ENCODE data around the gene PLCH1.

PLCH1 gene

DNA sequence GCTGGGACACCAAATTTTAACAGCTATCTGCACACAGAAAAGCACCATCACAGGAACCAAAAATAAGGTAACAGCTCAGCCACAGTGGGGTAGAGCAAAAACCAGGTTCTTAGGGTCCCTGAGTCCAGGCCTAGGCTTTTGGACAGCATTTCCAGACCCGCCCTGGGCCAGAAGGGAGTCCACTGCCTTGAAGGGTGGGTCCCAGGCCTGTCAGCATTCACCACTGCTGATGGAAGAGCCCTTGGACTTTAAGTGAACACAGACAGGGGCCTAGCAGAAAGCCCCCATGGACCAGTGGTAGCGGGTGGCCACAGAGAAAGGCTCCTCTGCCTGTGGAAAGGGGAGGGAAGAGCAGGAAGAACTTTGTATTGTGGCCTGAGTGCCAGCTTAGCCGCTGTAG lies 56.4 kb downstream of the PLCH1 start:
- DNase-seq (ENCODE audit: low read depth) = no peak

DNA sequence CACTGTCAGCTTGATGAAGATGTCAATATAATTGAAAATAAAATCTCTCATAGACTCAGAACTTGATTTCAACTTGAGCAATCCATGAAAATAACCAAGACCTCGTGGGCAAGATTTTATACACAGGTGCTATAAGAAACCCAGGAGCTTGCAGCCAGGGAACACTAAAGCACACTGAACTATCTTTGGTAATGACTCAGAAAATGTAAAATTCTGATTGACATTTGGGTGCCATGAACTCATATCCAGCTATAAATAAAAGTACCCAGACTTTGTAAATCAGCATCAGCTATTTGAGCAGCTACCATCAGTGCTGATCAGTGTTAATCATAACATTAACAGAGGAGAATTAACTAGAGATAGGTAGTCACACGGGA lies 61.5 kb downstream of the PLCH1 start:
- no peak for DNase-seq (ENCODE audit: low read depth)

DNA sequence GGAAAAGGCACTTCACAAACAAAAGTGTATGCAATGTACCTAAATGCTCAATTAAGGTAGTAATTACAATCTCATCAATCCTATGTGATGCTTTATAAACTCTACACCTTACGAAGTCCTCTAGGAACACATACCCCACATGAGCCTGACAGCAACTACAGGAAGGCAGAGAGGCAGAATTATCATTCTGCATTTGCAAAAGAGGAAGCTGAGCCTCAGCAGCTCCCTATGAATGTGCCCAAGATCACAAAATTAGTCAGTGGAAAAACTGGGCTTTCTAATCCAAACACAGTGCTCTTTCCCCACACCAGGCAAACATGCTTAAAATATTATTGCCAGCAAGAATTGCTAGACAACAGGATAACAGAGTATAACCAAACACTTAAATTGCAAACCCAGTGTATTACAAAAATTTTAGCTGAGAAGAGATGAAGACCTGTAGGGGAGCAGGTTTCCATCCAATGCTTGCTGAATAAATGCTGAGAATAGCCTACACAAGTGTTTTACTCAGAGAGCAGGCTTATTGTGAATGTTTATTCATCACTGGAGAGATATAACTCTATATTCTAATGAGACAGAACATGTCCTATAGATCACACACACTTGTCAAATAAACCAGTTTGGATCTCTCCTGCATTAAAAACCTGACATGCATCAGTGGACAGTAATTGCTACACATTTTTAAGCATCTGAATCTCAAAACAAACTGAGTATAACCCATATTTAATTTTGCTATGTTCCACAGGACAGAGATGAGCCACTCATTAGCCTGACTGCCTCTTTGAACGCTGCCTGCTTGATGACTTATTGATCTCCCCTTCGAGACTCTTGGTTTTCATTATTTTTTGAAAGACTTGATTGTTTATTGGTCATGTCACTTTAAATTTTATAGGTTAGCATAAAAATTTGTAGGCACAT lies 62.2 kb downstream of the PLCH1 start:
- no peak for DNase-seq (ENCODE audit: low read depth)

DNA sequence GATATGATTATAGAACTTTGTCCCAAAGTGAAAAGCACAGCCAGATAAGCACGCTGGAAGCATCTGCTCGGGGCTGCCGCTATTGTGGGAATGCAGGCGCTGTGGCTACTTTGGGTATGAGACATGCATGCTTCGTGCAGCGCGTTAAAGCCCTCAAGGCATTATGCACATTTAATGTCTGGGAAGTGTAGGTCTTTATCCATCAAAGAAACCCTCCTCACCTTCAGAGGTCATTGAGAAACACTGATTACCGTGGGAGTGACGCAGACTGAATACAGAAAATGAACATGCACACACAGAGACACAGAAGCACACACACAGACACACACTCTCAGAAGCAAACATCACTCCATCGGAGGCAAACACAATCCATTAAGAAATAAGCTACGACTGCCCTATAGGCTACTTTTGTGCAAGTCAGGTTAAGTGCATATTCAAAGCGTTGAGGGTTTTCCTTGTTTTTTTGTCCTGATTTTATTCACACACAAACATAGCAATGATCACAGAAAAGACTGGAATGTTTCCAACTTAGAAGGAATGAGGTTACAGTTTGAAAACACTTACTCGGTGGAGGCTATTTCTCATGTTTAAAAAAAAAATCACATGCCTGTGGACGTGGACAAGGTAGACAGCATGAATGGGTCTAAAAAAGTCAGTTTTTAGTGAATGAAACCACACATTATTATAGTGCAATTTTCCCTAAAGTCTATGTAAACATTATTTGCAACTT lies 68.5 kb downstream of the PLCH1 start:
- no peak for DNase-seq (ENCODE audit: low read depth)

DNA sequence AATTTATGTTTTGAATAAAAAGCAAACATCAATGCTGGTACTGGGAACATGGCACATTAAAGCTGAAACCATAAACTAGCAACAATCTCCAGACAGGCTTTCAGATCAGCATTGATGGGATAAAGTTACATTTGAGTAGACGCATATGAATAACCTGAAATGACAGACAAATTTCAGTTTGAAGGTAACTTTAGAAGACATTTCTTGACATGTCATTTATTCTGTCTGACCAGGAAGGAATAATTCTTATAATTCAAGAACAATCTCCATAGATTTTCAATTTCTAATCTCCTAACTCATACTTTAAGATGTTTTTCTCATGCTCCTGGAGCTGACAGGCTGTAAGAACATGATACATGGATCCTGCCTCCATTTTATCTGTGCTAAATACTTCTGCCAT lies 69.8 kb downstream of the PLCH1 start:
- DNase-seq (ENCODE audit: low read depth) = no peak

DNA sequence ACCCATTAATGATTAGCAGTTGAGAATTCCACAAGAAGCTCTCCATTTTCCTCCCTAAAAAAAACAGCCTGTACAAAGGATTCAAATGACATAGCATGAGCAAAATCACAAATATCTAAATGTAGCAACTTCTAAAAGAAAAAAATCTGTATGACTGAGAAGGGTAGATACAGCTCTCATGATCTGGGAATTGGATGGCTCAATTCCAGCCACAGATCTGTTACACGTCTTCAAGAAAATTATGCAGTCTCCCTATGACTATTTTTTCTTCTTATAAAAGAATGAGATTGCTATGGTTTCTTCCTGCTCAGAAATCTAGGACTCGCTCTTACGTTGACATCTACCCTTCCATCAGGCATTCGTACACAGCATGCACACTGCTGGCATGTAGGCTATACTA lies 71.5 kb downstream of the PLCH1 start:
- DNase-seq (ENCODE audit: low read depth) = no peak

DNA sequence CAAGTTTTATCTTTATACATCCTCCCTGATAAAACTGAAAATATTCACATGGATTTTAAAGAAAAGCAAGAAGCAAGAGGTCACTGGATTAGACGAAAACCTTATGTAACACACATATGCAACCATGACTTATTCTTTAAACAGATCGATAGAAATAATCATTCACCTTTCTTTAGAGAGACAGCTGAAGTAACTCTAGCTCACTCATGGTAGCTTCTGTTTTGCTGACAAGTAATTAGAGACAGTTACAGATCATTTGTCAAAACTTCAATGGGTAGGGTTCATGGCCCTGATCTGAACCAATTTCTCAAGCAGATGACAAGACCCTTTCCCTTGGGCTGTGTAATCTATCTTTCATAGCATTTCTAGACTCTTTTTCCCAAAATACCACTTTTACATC lies 74.5 kb downstream of the PLCH1 start:
- no peak for DNase-seq (ENCODE audit: low read depth)

DNA sequence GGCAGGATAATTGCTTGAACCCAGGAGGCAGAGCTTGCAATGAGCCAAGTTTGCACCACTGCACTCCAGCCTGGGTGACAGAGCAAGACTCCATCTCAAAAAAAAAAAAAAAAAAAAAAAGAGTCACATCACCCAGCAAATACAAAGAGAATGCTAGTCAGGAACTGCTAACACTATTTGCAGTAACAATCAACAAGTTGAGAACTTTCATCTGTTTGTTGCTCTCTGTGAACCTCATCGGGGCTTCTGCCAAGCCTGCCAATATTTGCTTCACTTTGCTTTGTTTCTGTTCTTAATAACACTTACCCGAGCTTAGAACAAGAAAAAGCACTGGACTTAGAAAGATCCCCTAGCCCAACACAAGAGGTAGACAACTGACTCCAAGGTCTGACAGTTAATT lies 76.9 kb downstream of the PLCH1 start:
- no peak for DNase-seq (ENCODE audit: low read depth)

DNA sequence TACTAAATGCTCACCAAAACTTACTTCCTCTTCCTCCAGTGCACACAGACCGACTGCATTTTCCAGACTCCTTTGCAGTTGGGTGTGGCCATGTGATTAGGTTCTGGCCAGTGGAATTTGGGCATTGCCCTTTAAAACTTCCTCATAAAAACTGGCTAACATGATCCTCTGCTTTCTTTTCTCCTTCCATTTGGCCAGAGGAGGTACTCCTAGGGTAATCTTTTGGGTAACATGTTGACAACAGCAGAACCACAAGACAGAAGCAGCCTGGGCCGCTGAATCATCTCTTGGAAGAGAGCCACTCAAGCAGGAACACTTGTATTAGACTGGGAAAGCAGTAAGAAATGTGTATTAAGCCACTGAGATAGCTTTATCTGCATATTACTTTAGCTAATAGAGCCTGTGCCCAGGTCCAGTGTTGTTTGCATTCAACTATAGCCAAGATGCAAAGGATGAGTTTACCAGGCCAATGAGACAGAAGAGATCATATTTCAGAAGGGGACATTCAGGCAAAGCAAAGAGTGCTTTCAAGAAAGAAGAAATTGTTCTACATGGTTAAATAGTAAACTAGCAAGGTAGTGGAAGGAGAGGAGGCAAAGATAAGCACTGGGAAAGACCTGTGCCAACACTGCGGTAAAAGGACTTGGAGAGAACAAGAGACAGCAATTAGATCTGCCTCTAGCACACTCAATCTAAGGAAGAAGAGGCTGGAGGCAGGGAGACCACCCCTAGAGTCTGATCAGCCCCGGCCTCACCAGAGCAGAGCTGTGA lies 79.8 kb downstream of the PLCH1 start:
- peak; percentile 76 for DNase-seq (ENCODE audit: low read depth)

DNA sequence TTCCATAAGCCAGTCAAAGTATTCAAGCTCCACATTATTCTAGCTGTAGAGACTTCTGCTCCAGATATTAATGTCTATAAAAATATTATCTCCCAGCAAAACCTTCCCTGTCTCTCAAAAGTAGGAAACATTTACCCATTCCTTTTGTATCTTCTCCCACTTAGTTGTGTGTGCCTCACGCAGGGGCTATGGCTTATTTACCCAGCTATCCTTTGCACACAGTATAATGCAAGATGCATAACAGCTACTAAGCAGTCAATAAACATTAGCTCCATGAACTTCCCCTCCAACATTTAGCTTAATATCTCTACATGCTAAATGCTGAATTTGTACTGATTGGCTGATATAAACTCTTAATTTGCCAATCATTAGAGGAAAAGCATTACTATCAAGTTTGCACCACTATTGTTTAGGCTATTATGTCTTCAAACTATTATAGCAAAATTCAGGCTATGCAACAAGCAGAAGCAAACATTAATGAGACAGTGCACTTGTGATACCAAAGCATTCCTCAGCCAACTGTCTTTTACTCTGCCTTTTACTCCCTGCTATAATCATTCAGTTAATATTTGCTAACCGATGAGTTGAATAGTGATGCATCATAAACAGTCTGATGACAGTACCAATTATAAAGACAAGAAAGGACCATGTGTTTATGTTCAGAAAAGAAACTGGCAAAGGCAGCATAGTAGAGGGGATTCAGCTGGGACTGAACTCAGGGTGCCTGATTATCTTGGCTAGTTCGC lies 81.2 kb downstream of the PLCH1 start:
- no peak for DNase-seq (ENCODE audit: low read depth)

DNA sequence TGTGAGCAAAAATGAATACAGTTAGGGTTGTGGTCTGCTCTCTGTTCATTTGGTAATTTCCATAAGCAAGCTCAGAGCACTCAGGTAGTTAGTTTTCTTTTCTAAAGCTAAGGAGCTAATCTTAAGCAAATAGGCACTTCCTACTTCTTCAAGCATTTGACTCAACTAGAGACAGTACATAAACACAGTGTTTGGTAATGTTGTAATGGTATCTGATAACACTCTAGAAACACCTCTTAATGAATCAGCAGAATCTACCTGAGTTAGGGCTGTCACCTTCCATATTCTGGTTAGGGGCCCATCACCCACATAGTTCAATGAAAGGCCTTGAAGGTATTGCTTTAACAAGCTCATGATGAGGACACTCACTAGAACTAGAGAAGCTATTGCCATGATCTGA lies 83.1 kb downstream of the PLCH1 start:
- DNase-seq (ENCODE audit: low read depth) = no peak

DNA sequence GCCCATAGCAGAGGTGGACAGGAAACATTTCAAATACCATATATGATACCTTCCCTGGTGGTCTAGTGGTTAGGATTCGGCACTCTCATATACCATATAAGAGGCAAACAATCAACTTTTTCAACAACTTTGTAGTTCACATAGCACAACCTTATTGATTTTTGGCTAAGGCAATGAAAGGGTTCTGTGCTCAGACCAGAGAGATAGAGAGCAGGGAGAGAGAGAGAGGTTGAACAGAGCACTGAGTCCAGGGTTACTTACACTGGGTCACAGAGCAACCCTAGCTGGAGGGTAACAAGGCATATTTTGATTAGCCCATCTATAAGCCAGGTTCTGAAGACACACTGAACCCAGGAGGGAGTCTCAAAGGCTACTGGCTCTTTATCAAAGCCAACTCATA lies 83.8 kb downstream of the PLCH1 start:
- no peak for DNase-seq (ENCODE audit: low read depth)

DNA sequence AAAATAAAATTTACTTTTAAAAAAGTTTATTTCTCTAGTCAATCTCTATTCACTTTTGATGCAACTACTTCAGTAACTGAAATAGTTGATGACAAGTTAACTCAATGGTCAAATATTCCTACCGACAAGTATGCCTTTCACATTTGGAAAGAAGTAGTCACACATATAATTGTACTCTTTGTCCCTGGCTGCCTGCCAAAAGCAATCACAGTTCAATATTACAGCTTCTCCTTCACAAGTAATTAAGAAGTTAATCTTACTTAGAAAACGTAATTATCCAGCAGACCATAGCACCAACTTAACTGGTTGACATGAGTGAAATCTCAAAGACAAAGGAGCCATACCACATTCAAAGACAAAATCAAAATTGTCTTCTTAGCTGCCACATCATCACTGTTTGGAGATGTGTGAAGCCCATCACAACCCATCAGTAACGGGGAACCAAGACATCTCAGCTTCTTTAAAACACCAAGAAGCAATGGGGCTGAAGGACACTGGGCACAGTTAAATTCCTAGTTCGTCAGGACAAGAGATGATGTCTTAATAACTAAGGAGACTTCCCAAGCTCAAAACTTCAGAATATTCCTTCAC lies 86.1 kb downstream of the PLCH1 start:
- no peak for DNase-seq (ENCODE audit: low read depth)

DNA sequence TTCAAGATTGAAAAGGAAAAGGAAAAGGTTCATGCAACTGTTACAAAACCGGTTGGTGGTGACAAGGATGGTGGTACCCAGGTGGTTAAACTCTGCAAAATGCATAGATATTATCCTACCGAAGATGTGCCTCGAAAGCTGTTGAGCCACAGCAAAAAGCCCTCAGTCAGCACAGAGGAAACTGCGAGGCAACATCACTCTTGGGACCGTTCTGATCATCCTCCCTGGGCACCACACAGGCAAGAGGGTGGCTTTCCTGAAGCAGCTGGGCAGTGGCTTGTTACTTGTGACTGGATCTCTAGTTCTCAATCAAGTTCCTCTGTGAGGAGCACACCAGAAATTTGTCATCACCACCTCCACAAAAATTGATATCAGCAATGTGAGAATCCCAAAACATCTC lies 86.9 kb downstream of the PLCH1 start:
- DNase-seq (ENCODE audit: low read depth) = no peak

DNA sequence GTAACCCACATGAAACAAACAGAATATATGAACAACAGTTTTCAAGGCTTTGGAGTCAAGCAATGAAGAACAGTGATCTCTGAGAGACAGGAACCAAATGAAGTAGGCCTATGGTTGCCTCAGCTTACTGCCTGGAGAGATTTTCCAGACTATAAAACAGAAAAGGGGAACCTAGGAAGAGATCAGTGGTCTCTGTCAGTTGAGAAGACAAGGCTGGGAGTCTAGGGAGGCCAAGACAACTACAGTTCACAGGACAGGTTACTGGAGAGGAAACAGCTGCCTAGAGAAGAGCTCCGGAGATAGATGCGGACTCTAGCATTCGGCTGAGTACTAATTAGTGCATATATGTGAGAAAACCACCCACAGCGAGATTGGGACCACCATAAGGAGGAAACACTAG lies 87.7 kb downstream of the PLCH1 start:
- DNase-seq (ENCODE audit: low read depth) = no peak

DNA sequence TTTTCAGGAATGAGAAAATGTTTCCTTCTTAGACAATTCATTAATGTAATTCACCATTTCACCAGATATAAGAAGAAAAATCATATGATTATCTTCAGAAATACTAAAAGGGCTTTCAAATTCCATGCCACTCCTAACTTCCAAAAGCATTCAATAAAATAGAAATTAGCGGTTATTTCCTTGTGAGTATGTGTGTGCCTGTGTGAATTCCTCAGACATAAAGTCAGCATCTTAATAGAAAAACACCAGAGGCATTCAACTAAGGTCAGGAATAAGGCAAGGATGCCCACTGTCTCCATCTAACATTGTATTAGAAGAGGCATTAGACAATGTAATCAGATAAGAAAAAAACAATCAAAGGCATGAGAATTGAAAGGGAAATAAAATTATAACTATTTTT lies 88.4 kb downstream of the PLCH1 start:
- DNase-seq (ENCODE audit: low read depth) = no peak

DNA sequence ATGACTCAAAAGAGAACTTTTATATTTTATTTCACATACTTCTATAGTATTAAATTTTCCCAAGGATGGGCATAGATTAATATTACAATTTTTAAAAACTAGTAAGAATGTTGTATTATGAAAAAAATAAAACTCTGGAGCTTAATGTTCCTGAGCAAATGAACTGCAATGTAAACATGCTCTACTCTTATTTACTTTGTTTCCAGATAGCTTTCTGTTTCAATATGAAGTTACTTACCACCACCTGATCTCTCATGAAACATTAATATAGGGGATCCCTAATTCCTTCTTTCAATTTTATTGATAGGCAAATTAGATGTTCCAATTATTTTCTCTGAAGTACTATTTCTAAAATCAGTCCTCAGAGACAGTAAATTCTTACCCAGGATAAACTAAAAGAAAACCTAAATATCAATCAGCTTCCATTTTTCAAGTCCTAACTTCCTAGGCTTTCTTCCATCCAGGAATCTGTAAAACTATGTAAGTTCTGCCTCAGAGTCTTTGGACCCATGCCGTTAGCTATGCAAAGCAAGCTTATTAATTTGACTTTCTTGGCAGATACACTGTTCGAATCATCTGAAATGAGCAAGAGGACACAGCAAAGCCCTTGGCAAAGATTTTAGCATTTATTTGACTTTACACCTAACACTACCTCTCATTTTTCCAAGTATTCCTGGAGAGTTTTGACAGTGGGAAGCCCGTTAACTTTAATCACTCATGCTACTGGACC lies 93.2 kb downstream of the PLCH1 start:
- DNase-seq (ENCODE audit: low read depth) = peak; percentile 6

DNA sequence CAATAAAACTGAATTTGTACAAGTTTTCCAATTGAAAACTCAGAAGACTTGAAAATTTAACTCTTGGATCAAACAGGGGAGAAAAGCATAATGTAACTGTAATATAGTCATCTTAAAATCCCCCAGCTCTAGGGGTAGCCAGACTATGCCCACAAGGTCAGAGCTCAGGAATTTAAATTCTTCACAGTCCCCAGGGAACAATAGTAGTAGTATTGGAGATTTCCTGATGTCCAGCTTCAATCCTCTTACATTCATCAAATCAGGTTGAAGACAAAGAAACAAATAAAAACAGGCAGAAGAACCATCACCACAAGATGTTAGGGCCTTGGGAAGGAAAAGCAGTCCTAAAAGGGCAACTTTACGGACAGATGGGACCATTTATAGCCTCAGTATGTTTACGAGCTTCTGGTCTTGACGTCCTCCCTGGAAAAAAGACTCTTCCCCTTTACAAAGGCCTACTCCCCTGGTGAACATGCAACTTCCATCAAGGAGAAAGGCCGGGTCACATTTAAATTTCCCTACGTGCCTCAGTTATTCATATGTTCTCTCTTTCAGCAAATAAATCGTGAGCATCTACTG lies 96.8 kb downstream of the PLCH1 start:
- no peak for DNase-seq (ENCODE audit: low read depth)

DNA sequence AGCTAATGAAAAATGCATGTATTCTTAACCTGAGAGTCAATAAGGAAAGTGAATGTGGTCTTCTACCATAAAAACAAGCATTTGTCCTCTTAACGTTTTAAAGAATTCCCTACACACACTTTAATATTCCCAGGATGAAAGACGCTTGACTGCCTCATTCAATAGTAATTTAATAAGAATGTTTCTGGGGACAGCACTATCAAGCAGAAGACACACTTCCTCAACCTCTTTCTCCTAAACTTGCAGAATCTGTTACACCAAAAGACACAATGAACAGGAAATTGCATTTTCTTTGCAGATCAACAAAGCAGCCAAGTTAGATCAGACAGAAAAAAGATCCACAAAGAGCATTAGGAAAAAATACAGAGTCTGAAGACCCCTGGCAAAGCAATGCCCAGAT lies 97.7 kb downstream of the PLCH1 start:
- DNase-seq (ENCODE audit: low read depth) = no peak

DNA sequence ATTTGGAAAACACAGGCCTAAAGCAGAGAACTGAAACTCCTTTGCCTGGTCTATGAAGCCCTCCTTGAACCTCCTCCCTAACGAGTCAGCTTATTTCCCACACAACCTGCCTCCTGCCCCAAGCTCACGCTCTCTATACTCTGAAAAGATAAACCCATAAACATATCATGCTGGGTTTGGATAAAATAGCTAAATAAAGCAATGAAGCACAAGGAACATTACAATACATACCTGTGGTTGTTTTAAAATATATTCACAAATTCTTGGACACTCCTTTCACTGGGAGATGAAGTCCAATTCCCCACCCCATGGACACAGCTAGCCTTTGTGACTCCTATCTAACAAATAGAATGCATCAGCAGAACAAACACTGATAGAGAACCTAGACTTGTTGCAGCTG lies 98.2 kb downstream of the PLCH1 start:
- DNase-seq (ENCODE audit: low read depth) = no peak

DNA sequence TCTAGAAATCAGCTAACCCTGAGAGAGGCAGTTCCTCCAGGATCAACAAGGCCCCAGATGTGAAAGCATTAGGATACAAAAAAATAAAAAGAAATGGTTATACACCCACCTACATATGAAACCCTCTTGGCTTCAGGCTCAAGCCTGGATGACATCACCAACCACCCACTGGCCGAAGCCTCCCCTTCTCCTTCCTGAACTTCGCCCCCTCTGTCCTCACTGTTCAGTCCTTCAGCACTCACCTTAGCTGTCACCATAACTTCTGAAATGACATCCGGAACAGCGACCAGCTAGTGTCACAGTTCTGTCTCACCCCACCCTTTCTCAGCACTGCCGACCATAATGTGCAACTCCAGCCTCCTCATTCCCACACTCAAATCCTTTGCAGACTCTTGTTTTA lies 98.7 kb downstream of the PLCH1 start:
- DNase-seq (ENCODE audit: low read depth) = no peak
